Activated T-helper 2 cell treated with anti-CD3 and anti-CD28 coated beads, Interferon-gamma antibody, Interleukin-2, Interleukin-4, amounts not matched to agents 10 μg/mL and 5 μg/mL and 100 μg/mL, durations not matched to agents 14 hours and 24 hours and 36 hours (primary cell): ENCODE measurements around the gene CDH23. TPM values are rescaled to one million over a fixed set of nuclear protein-coding genes. Genes with fewer than 3 reads are reported as not detected.
A peak's percentile ranks its signal among the peaks of the same experiment; 100 is the strongest.

ENCODE experiments used
- DNase-seq: peaks from one replicate; pipeline ENCODE4 v3.0.0; 2021; ENCODE audit warnings: low spot score
- H3K27ac Mint-ChIP-seq: one replicate; pipeline ENCODE4 v1.8.0; 2021; ENCODE audit warnings: mixed read lengths
- H3K27me3 Mint-ChIP-seq: one replicate; pipeline ENCODE4 v1.8.0; 2021; ENCODE audit warnings: low read depth, mixed read lengths
- H3K36me3 Mint-ChIP-seq: one replicate; pipeline ENCODE4 v1.8.0; 2021; ENCODE audit warnings: low read depth, mixed read lengths
- H3K4me1 Mint-ChIP-seq: one replicate; pipeline ENCODE4 v1.8.0; 2021; ENCODE audit warnings: low read depth, mixed read lengths
- H3K4me3 Mint-ChIP-seq: one replicate; pipeline ENCODE4 v1.8.0; 2021; ENCODE audit warnings: low read depth, mild to moderate bottlenecking, moderate library complexity, mixed read lengths
- H3K9me3 Mint-ChIP-seq: one replicate; pipeline ENCODE4 v1.8.0; 2021; ENCODE audit warnings: mixed read lengths
- intact Hi-C: fragments of 100-400 bp; cut with micrococcal nuclease; formaldehyde crosslinking; loops from one replicate; pipeline ENCODE4 v1.15.1; 2023
- total RNA-seq: library from RNA; stranded (reverse); gene quantifications from 2 replicates; pipeline ENCODE4 v1.2.3, GENCODE V29; 2022

Gene CDH23
- total RNA-seq, 1 donor from 2014 or later: 0.55 TPM

DNA sequence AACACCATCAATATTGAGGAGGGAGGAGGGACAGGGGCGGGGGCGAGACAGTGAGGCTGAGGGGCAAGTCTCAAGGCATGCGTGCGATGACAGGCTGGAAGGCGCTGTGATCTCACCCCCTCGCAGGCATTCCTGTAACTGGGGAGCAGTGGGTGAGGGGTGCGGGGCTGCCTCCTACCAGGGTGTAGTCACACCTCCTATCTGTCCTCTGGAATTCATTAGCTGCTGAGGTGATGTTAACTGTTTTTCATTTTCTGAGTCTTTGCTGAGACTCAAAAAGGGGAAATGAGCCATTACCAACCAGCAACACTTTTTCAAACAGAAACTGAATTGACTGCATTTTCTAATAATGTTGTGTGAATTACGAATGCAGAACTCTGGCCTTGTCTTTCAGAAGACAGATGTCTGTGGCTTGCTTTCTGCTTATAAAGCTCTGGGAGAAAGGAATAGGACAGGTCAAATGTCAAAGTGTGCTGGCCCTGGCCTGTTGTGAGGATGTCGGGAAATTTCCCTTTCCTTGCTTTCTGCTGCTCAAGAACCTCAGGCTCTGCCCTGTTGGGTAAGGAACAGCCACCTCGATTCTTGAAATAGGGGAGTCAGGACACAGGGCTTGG, 23.7 kb upstream of the CDH23 start:
- Mint-ChIP-seq H3K4me3 (no peak overlapping the region), H3K4me1 (peaks cover 11% of the 10 kb centered on the region), H3K27me3 (peaks cover 8% of the 10 kb centered on the region), H3K36me3 (no peaks in the 10 kb centered on the region), H3K9me3 (no peaks in the 10 kb centered on the region), H3K27ac (no peak overlapping the region)
- no peak for DNase-seq
- intact Hi-C loops: no loop called here

DNA sequence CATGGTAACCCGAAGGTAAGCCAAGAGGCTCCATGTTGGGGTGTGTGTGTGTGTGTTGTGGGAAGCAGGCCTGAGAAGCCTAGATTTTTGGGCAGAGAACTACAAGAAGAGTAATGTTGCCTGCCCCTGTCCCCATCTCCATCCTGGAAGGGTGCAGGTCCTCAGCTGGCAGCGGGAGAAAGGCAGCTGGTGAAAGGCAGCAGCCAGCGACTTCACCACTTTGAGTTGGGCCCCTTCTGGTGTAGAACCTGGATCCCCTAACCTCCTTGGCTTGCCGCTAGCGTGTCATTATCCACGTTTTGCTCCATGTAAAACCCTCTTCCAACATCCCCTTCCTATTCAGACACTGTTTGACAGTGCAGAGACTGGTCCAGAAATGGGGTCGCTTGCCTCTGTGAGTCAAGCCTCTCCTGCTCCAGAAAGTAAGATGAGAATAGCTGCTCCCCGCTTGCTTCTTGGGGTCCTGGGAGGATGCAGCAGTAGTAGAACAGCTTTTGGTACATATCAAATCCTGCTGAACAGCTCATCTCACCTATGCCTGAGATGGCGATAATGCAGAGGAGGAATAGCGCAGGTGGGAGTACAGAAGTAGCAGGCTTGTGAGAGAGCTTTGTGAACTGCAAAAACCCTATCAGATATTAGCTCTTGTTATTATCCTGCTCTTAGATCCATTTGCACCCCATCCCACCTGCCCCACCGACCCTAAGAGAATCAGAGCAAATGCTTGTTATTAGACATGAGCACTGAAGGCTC, 22.1 kb upstream of the CDH23 start:
- no peak for DNase-seq
- Mint-ChIP-seq H3K9me3 (no peaks in the 10 kb centered on the region), H3K27ac (no peak overlapping the region), H3K4me3 (no peak overlapping the region), H3K27me3 (peaks cover 5% of the 10 kb centered on the region), H3K4me1 (peaks cover 11% of the 10 kb centered on the region), H3K36me3 (no peaks in the 10 kb centered on the region)
- intact Hi-C loops: no loop called here

DNA sequence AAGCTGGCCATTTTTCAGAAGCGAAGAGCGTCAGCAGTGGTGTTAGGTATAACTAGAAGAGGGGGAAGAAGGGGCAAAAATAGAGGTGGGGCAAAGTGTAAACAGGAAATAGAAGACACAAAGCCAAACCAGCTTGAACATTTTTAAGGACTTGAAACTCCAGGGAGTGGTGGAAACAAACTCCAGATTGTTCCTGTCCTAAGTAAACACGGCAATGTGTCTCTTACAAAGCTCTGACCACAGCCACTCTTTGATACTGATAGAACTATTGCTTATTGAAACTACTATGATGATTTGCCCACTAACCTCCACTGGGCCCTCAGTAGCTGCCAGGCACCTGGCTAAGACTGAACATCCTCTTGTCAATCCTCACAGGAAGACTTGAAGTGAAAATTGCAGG, 20.8 kb upstream of the CDH23 start:
- Mint-ChIP-seq H3K27ac (no peak overlapping the region), H3K4me1 (peaks cover 11% of the 10 kb centered on the region), H3K4me3 (peak overlapping the region; percentile 64), H3K27me3 (peaks cover 7% of the 10 kb centered on the region), H3K36me3 (no peaks in the 10 kb centered on the region), H3K9me3 (no peaks in the 10 kb centered on the region)
- DNase-seq: no peak
- intact Hi-C loops: no loop called here

DNA sequence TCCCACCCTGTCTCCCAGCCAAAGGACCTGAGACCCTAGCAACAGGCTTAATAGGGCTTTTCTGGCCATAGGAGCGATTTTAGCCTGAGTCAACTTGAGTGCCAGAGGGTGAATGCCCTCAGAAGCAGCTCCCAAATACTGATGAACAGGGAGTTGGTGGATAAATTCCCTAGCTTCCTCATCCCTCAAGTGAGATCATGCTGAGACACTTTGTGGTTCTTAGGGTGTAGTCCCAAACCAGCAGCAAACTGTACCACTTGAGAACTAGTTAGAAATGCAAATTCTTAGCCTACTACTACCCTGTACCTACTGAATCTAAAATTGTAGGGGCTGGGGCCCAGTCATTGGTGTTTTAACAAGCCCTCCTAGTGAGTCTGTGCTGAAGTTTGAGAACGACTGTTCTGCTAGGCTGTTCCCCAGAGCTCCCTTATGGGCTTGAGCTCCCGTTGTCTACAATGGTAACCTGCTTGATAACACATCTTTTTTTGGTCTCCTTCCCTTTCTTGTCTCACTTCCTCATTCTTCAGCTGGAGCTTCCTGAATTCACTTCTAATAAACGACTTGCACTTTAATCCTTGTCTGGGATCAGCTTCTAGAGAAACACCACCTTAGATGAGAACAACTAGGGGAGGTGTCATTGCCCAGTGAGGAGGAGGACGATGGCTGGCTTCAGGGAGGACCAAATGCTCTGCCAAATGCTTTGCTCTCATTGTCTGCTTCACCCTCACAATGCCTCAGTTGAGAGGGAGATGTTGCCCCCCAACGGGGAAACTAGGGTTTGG, 18.2 kb upstream of the CDH23 start:
- Mint-ChIP-seq H3K27me3 (peaks cover 2% of the 10 kb centered on the region), H3K9me3 (no peaks in the 10 kb centered on the region), H3K4me3 (no peak overlapping the region), H3K27ac (no peak overlapping the region), H3K36me3 (no peaks in the 10 kb centered on the region), H3K4me1 (peaks cover 9% of the 10 kb centered on the region)
- no peak for DNase-seq
- intact Hi-C loops: no loop called here

DNA sequence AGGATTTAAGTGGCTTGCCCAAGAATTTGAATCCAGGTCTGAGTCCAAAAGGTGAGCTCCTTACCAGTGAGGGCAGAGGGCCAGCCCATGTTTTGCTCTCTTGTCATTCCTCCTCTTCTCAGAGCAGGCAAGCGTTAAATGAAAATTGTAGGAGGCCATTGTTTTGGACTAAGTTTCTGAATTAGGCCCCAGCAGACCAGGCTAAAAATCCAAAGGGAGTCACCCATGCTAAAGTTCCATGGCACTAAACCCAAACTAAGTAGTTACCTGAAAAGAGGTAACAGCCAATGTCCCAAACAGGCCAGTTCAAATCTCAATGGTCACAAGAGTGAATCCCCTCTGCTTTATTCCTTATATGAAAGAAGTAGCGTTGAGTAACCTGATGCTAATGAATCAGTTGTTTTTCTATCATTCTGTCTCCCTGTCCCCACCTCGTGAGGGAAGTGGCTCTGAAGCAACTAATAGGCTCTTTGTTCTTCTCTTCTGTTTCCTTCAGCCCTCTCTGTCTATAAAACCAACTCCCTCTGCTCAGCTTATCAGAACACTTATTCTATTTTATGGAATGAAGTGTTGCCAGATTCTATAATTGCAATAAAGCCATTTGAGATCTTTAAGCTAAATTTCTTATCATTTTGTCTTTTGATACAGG, 17.5 kb upstream of the CDH23 start:
- intact Hi-C loops: no loop called here
- H3K27ac Mint-ChIP-seq: no peak overlapping the region
- H3K27me3 Mint-ChIP-seq: peaks cover 2% of the 10 kb centered on the region
- no peak overlapping the region for H3K4me3 Mint-ChIP-seq
- no peaks in the 10 kb centered on the region for H3K9me3 Mint-ChIP-seq
- peaks cover 9% of the 10 kb centered on the region for H3K4me1 Mint-ChIP-seq
- DNase-seq: no peak
- H3K36me3 Mint-ChIP-seq: no peaks in the 10 kb centered on the region

DNA sequence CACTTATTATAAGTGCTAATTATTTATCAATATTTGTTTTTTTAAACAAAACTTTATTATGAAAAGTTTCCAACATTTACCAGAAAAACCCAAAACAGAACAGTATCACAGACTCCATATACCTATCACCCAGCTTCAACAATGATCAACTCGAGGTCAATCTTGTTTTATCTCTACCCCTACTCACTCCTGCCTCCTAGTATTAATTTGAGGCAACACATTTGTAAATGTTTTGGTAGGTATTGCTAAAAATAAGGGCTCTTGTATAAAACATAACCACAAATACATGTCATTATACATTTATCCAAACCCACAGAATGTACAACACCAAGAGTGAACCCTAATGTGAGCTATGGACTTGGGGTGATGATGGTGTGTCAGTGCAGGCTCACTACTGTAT, 15.9 kb upstream of the CDH23 start:
- intact Hi-C loops: loop anchor here (5.0 to 10.0 kb wide), 2 partner anchors 326 to 434 kb away; no protein-coding TSS in a partner anchor
- peaks cover 2% of the 10 kb centered on the region for H3K27me3 Mint-ChIP-seq
- no peak overlapping the region for H3K4me3 Mint-ChIP-seq
- H3K9me3 Mint-ChIP-seq: no peaks in the 10 kb centered on the region
- H3K36me3 Mint-ChIP-seq: no peaks in the 10 kb centered on the region
- no peak for DNase-seq
- peaks cover 7% of the 10 kb centered on the region for H3K4me1 Mint-ChIP-seq
- H3K27ac Mint-ChIP-seq: no peak overlapping the region

DNA sequence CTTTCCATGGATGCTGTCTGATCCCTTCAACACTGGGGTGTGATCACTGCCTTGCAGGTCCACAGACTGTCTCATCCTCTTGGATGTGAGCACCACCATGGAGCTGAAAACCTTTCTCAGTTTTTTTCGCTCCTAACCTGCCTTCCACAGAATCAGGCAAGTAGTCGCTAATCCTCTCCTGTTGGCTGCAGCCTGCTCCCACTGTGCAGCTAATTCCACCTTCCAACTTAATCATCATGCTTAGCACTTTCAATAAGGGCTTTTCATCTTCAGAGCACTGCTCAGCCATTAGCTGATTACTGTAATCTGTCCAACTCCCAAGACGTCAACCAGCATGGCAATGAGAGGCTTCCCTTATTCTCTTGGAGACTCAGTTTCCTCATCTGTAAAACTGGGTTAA, 15.1 kb upstream of the CDH23 start:
- Mint-ChIP-seq H3K4me3 (no peak overlapping the region), H3K4me1 (peaks cover 3% of the 10 kb centered on the region), H3K36me3 (no peaks in the 10 kb centered on the region), H3K27ac (no peak overlapping the region), H3K9me3 (no peaks in the 10 kb centered on the region), H3K27me3 (peaks cover 8% of the 10 kb centered on the region)
- no peak for DNase-seq
- intact Hi-C loops: loop anchor here (5.0 to 10.0 kb wide), 2 partner anchors 326 to 433 kb away; no protein-coding TSS in a partner anchor

DNA sequence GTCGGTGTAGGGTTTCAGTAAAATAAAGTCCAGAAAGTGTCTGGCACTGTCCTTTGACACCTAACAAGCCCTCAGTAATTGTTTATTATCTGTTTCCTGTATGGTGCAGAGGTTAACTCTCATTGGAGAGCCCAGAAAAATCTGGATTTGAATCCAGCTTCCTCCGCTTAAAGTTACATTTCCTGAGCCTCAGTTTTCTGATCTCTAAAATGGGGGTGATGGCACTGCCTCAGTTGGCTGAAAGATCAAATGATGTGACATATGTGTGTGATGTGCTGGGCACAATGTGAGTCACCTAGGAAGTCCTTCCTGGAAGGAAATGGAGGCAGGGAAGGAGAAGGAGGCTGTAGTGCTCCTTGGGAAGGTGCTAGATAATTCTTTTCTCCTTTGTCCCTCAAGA, 14.7 kb upstream of the CDH23 start:
- Mint-ChIP-seq H3K9me3 (no peaks in the 10 kb centered on the region), H3K27me3 (peaks cover 9% of the 10 kb centered on the region), H3K27ac (no peak overlapping the region), H3K4me1 (peaks cover 3% of the 10 kb centered on the region), H3K4me3 (no peak overlapping the region), H3K36me3 (no peaks in the 10 kb centered on the region)
- intact Hi-C loops: loop anchor here (5.0 to 10.0 kb wide), 2 partner anchors 325 to 433 kb away; no protein-coding TSS in a partner anchor
- no peak for DNase-seq

DNA sequence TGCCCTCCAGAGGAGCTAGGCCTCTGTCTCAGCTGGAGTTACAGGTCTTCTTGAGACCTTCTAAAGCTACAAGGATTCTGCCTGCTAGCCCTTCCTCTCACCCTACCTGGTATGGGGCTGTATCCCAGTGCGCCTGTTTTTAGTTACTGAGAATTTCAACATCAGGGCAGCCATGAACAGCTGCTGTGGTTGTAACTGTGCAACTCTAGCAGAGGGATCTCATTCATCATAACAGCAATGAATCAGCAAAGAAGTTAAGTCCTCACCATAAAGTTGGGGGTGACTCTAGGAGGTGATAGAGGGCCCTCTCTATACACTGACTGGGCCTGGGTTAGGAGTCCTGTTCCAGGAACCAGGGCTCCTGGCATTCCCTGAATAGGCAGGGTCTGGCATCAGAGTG, 14.0 kb upstream of the CDH23 start:
- Mint-ChIP-seq H3K4me1 (no peaks in the 10 kb centered on the region), H3K36me3 (no peaks in the 10 kb centered on the region), H3K27me3 (peaks cover 10% of the 10 kb centered on the region), H3K27ac (no peak overlapping the region), H3K4me3 (no peak overlapping the region), H3K9me3 (no peaks in the 10 kb centered on the region)
- DNase-seq: no peak
- intact Hi-C loops: loop anchor here (5.0 to 10.0 kb wide), 2 partner anchors 325 to 432 kb away; no protein-coding TSS in a partner anchor

DNA sequence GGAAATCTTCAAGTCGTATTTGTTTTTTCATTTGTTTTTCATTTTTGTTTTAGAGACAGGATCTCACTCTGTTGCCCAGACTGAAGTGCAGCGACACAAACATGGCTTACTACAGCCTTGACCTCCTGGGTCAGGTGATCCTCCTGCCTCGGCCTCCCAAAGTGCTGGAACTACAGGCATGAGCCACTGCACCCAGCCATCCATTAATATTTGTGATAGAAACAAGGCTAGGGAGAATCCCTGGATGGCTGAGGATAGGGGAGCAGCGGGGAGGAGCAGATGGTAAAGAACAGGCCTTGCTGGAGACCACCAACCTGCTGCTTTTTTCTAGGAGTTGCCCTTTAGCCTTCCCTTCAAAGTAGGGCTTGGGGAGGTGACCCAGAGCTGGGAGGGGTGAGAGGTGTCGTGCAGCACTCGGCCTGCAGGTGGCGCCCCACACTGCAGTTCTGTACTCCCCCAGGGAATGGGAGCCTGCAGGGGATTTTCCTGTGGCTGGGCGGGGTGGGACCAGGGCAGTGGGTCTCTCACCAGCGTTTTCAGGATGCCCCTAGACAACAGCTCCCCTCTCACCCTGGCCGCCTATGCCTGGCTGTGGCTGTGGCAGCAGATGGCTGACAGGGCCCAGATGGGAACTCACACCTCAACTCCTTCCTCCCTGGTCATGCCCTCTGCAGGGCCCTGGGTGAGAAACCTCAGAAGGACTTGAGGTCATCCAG, 12.6 kb upstream of the CDH23 start:
- H3K27me3 Mint-ChIP-seq: peaks cover 18% of the 10 kb centered on the region
- H3K4me3 Mint-ChIP-seq: no peak overlapping the region
- DNase-seq: peak; percentile 64
- H3K9me3 Mint-ChIP-seq: no peaks in the 10 kb centered on the region
- no peaks in the 10 kb centered on the region for H3K4me1 Mint-ChIP-seq
- intact Hi-C loops: loop anchor here (1.0 to 10.0 kb wide), 3 partner anchors 186 to 431 kb away; no protein-coding TSS in a partner anchor
- H3K27ac Mint-ChIP-seq: no peak overlapping the region
- H3K36me3 Mint-ChIP-seq: no peaks in the 10 kb centered on the region

DNA sequence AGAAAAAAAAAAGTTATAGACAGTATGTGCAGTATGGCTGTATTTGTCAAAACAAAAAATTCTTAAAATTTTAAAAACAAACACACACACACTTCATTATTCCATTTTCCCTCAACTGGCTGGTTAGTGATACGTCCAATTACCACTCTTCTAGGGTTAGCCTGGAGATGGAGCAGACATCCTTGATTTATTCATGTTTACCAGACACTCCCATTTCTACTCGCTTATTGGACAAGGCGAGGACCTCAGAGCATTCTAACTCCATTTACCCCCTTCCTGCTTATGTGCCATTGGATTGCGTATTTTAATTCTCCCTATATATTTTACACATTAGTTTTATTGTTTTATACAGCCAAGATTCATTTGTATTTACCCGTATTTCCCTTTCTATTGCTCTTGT, 8.5 kb upstream of the CDH23 start:
- Mint-ChIP-seq H3K27ac (no peak overlapping the region), H3K4me3 (no peak overlapping the region), H3K4me1 (no peaks in the 10 kb centered on the region), H3K36me3 (no peaks in the 10 kb centered on the region), H3K27me3 (peaks cover 31% of the 10 kb centered on the region), H3K9me3 (no peaks in the 10 kb centered on the region)
- DNase-seq: no peak
- intact Hi-C loops: loop anchor here (10.0 kb wide), 1 partner anchor 427 kb away; no protein-coding TSS in a partner anchor
